Activated CD4-positive, CD25-positive, alpha-beta regulatory T cell treated with anti-CD3 and anti-CD28 coated beads, Interleukin-2, amount 50 U/mL, for 16 hours (primary cell): Measurements from ENCODE around the gene DPP3.
A peak's percentile ranks its signal among the peaks of the same experiment; 100 is the strongest.

Experiments
- DNase-seq: peaks from one replicate; pipeline ENCODE4 v3.0.0-alpha.2; 2020; ENCODE audit warnings: low read depth, low spot score

DPP3 gene

DNA sequence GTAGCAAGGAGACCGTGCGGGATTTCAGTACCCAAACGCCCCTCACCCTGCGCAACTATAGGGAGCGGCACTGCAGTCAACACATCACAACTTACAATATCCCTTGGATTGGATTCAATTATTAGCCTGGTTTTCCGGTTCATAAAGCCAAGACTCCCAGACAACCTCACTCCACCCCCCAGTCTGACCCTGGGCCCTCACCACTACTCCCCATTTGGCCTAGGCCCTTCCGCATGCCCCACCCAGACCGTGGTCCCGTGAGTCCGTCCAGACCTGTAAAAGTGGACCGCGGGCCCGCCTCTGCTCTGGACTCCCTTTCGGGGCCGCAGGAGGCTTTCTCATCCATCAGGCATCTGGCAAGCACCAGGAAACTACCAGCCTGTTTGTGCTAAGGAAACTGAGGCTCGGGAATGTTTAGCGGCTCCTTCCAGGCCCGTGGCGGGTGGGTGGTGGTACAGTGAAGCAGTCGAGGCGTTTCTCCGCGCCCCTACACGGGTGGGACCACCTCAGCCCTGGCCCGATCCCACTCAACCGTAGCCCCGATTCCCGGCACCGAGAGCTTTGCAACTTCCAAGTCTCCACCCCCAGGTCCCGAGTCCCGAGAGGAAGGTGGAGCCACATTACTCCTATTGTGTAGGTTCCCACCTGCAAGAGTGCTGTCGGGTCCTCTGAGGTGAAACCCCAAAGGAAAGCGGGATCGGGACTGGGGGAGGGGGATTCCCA lies 679 bp upstream of the DPP3 start:
- DNase-seq: no peak

DNA sequence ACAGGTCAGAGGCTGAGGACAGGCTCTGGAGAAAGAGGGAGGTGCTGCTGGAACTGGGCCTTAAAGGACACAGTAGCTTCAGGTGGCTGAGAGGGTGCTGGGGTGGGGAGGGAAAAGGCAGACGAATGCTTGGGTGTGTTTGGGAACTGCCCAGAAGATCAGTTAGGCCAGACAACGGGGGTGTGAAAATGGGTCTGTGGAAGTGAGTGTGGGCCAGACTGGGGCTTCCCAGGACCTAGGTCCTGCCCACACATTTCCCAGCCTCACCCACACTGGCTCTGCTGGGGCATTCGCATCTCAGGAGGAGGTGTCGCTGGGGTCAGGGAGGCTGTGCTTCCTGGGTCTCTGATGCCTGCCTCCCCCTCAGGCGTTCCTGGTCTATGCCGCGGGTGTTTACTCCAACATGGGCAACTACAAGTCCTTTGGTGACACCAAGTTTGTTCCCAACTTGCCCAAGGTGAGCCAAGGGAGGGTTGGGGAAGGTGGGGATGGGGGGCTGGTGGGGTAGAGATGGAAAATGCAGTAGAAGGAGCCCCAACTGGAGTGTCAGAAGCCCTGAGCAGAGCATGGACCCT lies 4.7 kb downstream of the DPP3 start:
- DNase-seq: no peak

DNA sequence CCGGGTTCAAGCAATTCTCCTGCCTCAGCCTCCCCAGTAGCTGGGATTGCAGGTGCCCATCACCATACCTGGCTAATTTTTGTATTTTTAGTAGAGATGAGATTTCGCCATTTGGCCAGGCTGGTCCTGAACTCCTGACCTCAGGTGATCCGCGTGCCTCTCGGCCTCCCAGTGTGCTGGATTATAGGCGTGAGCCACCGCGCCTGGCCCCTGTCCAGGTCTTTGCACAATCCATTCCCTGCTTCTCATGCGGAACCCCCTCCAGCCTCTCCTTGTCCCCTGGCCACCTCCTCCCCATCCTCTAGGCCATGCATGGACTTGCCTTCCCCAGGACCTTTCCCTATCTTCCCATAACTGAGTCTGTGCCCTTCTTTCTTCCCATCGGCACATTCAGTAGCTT lies 8.7 kb downstream of the DPP3 start:
- no peak for DNase-seq

- DNase-seq: no peak
Measured at GRCh38 chr11:66489636-66490035, 9.4 kb downstream of the DPP3 start.

- DNase-seq: no peak
Measured at GRCh38 chr11:66491315-66491935, 11.2 kb downstream of the DPP3 start.

DNA sequence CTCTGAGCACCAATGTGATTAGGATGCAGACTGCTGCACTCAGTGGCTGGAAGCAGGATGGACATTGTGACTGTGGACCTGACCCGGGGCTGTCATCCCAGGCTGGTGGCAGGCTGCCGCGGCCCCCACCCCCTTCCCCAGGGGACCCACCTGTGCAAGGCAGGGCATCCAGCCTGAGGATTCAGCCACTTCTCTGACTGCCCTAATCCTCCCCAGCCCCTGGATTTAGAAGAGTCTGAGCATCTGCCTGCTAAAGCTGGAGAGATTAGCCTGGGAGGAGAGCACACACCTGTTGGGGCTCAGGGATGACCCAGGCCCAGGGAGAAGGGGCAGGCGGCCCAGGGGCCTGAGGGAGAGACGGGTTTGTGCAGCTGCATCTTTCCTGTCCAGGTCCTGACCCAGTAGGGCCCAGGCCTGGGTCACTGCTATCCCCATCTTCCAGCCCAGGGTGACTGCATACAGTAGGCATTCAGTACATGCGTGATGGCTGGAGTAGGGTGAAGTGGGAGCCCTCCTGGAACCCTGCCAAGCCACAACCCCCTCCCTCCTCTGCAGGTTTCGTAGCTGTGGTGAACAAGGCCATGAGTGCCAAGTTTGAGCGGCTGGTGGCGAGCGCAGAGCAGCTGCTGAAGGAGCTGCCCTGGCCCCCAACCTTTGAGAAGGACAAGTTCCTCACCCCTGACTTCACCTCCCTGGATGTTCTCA lies 12.1 kb downstream of the DPP3 start:
- no peak for DNase-seq

- DNase-seq: no peak
Measured at GRCh38 chr11:66493130-66493529, 12.9 kb downstream of the DPP3 start.

GRCh38 chr11:66494458-66494857 lies 14.2 kb downstream of the DPP3 start:
- DNase-seq: no peak

DNA sequence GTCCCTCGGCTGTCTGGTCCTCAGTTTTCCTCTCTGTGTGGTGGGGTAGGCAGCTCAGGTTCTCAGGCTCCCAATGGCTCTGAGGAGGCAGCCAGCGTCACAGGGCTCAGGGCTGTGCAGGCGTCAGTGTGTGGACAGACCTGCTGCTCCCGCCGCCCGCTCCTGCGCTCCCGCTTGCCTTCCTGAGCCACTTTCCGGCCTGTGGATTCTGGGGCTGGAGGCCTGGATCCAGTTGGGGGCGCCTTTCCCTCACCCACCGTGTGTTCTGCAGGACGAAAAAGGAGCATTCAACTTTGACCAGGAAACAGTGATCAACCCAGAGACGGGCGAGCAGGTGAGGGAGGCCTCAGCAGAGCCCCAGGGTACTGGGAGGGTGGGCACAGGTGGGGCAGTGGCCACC lies 14.7 kb downstream of the DPP3 start:
- no peak for DNase-seq

GRCh38 chr11:66495401-66495854 lies 15.2 kb downstream of the DPP3 start:
- DNase-seq: no peak

DNA sequence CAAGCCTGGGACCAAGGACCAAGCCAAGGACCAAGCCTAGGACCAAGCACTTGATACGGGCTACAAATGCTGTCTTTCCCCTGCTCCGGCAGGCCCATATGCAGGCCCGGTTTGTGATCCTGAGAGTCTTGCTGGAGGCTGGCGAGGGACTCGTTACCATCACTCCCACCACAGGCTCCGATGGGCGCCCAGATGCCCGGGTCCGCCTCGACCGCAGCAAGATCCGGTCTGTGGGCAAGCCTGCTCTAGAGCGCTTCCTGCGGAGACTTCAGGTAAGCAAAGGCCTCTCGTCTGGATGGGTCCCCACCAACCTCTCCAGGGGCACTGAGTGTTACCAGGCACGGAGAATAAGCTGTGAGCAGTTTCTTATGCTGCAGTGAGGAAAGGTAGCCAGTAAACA lies 17.0 kb downstream of the DPP3 start:
- DNase-seq: no peak

DNA sequence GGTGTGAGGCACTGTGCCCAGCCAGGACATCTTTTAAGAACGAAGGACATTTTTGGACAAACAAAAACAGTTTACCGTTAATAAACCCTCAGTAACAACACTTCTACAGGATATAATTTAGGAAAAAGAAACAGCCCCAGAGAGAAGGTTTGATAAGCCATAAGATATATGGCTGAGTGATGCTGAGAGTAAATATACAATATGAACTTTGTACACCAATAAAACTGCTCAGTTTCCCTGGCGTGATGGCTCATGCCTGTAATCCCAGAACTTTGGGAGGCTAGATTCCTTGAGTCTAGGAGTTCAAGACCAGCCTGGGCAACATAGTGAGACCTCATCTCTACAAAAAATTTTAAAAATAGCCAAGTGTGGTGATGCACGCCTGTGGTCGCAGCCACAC lies 18.3 kb downstream of the DPP3 start:
- DNase-seq: no peak

- no peak for DNase-seq
Measured at GRCh38 chr11:66505276-66505816, 25.1 kb downstream of the DPP3 start.

- no peak for DNase-seq
Measured at GRCh38 chr11:66509131-66509561, 28.9 kb downstream of the DPP3 start.

DNA sequence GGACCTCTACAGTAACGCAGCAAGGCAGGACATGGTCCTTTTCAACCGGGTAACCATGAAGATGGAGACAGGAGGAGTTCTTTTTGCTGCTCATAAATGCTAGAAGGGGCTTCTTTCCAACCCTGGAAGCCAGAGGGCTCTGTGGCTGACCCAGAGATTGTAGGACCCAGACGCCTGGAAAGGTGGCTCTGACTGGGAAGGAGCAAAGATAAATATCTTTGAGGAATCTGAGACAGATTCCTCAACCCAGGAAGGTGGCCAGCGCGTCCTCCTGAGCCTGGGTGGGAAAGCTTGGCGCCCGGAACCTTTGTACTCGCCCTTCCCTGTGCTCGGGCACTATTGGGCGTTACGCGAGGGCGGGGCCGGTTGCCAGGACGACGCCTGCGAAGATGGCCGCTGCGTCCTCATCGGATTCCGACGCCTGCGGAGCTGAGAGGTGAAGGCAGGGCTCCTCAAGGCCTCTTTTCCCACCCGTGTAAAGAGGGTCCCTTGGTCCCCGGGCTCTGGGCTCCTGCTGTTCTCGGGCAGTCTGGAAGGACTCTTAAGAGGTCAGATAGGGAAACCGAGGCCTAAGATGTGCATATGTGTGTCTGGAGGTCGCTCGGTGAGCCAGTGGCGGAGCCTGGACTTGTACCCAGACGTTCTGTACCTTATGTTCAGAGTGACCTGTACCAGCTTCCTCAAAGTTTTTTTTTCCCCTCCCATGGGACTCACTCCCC lies 30.2 kb downstream of the DPP3 start, which contains the start of gene BBS1:
Gene BBS1 (plus strand): TSS at position 365 of the 719 bp plus-strand sequence. CDS start 25 bp downstream, at position 390.
- DNase-seq: peak; percentile 66

GRCh38 chr11:66510990-66511339 lies 30.7 kb downstream of the DPP3 start:
- DNase-seq: no peak

DNA sequence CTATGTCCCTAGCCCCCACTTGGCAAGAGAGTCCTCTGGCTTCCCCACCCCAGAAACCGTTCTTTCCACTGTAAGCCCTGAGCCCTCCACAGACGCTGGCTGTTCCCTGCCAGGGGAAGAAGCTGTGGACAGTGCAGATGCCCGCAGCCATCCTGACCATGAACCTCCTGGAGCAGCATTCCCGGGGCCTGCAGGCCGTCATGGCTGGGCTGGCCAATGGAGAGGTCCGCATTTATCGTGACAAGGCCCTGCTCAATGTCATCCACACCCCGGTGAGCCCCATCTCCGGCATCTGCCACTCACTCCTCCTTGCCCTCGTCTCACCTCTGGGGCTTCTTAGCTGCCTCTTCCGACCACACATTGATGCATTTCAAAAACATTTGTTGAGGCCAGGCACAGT lies 43.4 kb downstream of the DPP3 start:
- DNase-seq: no peak

DNA sequence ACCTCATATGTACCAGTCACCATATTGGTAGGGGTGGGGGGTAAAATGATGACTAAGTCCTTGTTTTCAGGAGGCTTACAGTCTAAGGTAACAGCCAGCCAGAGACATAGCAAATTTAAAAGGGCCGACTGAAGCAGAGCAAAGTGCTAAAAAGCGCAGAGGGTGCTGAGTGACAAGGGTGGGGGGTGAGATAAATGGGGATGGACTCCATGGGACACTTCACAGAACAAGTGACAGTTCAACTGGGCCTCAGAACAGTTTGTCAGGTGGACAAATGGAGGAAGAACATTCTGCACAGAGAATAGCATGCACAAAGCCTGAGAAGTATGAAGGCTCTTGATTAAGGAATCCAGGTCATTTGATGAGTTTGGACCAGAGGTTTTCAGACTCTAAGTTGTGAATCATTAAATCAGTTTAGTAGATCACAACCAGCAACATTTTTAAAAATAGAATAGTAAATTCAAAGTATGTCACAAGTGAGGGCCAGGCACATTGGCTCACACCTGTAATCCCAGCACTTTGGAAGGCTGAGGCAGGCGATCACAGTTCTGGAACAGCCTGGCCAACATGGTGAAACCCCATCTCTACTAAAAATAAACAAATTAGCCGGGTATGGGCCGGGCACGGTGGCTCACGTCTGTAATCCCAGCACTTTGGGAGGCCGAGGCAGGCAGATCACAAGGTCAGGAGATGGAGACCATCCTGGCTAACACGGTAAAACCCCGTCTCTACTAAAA lies 44.2 kb downstream of the DPP3 start:
- DNase-seq: no peak

DNA sequence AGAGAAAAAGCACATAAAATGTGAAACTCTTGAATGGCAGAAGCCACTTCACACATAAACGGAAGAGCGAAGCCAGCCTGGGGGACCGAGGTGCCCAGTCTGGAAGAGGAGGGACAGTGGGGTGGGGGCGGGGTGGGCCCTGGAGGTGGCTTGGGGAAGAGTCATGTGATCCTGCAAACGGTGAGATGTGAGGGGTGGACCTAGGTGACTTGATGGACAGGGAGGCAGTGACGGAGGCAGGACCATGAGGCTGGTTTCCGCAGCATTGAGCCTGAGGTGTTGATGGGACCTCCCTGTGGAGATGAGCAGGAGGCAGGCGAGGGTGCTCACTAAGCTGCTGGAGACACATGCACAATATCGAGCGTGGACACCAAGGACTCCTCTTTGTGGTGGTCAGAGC lies 48.8 kb downstream of the DPP3 start:
- DNase-seq: no peak

- DNase-seq: no peak
Measured at GRCh38 chr11:66529655-66530054, 49.4 kb downstream of the DPP3 start.
